K562 (cell line): ENCODE results near the gene CHD6. TPM values are rescaled to one million over a fixed set of nuclear protein-coding genes. Genes with fewer than 3 reads are reported as not detected.

Experiments
- ARID3B ChIP-seq: fragments of 250-450 bp; sonication (Bioruptor Pico); IDR thresholded peaks from 2 replicates; pipeline ENCODE4 v1.4.0; 2020; ENCODE audit warnings: borderline replicate concordance
- BRCA1 ChIP-seq, 2 experiments: fragments of 450-650 bp in 1 of 2; sonication (generic) in 1 of 2; formaldehyde crosslinking in 1 of 2; IDR thresholded peaks; 2 replicates each; pipeline versions ENCODE4 v1.5.0 to v1.6.1; 2017 to 2020; ENCODE audit warnings: mild to moderate bottlenecking in 1 of 2, missing genetic modification reagents in 1 of 2
- HDAC3 ChIP-seq: fragments of 450-650 bp; IDR thresholded peaks from 2 replicates; pipeline ENCODE4 v1.6.1; 2018; ENCODE audit warnings: borderline replicate concordance, mild to moderate bottlenecking, moderate library complexity; ENCODE audit not compliant: partially characterized antibody
- HDGF ChIP-seq: fragments of 450-650 bp; IDR thresholded peaks from 2 replicates; pipeline ENCODE4 v1.6.1; 2016
- LEF1 ChIP-seq: fragments of 450-650 bp; IDR thresholded peaks from 2 replicates; pipeline ENCODE4 v1.6.1; 2016; ENCODE audit warnings: mild to moderate bottlenecking
- NBN ChIP-seq: fragments of 450-650 bp; IDR thresholded peaks from 2 replicates; pipeline ENCODE4 v1.6.1; 2016; ENCODE audit warnings: low read depth, mild to moderate bottlenecking
- RB1 ChIP-seq: fragments of 450-650 bp; IDR thresholded peaks from 2 replicates; pipeline ENCODE4 v1.6.1; 2017; ENCODE audit warnings: low read depth, mild to moderate bottlenecking
- RBBP5 ChIP-seq: fragments of 200-600 bp; sonication (generic); IDR thresholded peaks from 2 replicates; pipeline ENCODE4 v1.6.1; 2012; ENCODE audit warnings: borderline replicate concordance, mild to moderate bottlenecking, low read length, control low read depth, inconsistent platforms; ENCODE audit not compliant: insufficient read depth, poor library complexity, severe bottlenecking
- TEAD1 ChIP-seq, 2 experiments: fragments of 450-650 bp in 1 of 2; sonication (generic) in 1 of 2; formaldehyde crosslinking; IDR thresholded peaks; 2 replicates each; pipeline versions ENCODE4 v1.4.0 to v1.8.0; 2020 to 2022; ENCODE audit warnings: mild to moderate bottlenecking in 2 of 2, missing genetic modification reagents in 1 of 2
- XRCC5 ChIP-seq: fragments of 200-400 bp; formaldehyde crosslinking; IDR thresholded peaks from 2 replicates; pipeline ENCODE4 v1.6.1; 2017; ENCODE audit warnings: low read depth, mild to moderate bottlenecking, low read length
- ZNF12 ChIP-seq: sonication (generic); formaldehyde crosslinking; IDR thresholded peaks from 2 replicates; pipeline ENCODE4 v1.4.0; 2020; ENCODE audit warnings: mild to moderate bottlenecking, missing genetic modification reagents
- ZNF75A ChIP-seq: fragments of 450-650 bp; formaldehyde crosslinking; IDR thresholded peaks from 2 replicates; pipeline ENCODE4 v1.4.0; 2020; ENCODE audit warnings: mild to moderate bottlenecking
- ZNF764 ChIP-seq: fragments of 250-450 bp; sonication (Bioruptor Pico); IDR thresholded peaks from 2 replicates; pipeline ENCODE4 v1.4.0; 2020; ENCODE audit warnings: low read depth, mild to moderate bottlenecking, moderate library complexity
- polyA plus RNA-seq, 8 experiments: library from polyadenylated mRNA; depleted of rRNA in 4 of 8; stranded (reverse) in 5 of 8; unstranded in 3 of 8; fragments of >200 nt; fragmentation: Nextera tagmentation in 2 of 8; fragmentation: Illumina TruSeq in 1 of 8; extraction: Ambion mirVana in 2 of 8; extraction: Trizol in 1 of 8; gene quantifications; 2 replicates each; pipeline versions ENCODE4 v1.2.1 to v1.2.3, GENCODE V29; 2011 to 2014; ENCODE audit warnings: inconsistent platforms in 1 of 8, missing spikeins in 1 of 8
- total RNA-seq, 7 experiments: library from RNA; depleted of rRNA in 6 of 7; stranded (reverse); fragments of >200 nt in 6 of 7; fragmentation: Illumina TruSeq in 2 of 7; extraction: Trizol in 2 of 7; gene quantifications; 2 replicates each; pipeline versions ENCODE4 v1.2.1 to v1.2.3, GENCODE V29; 2011 to 2021; ENCODE audit warnings: low replicate concordance in 1 of 7
- TF ChIP-seq, protein P1 (sequence below): fragments of 450-650 bp; IDR thresholded peaks from 2 replicates; pipeline ENCODE4 v1.6.1; 2018; ENCODE audit not compliant: partially characterized antibody
- TF ChIP-seq, protein P2 (sequence below): sonication (generic); formaldehyde crosslinking; IDR thresholded peaks from 2 replicates; pipeline ENCODE4 v1.8.1; 2023; ENCODE audit warnings: missing genetic modification reagents, mild to moderate bottlenecking, borderline replicate concordance

CHD6 gene
- total and polyA plus RNA-seq, 9 of the 15 experiments (the other 6 are each of a cell fraction or from before 2014, with no cell fraction given), result 3.9 to 24.2 (median 12.8) TPM

- TF ChIP-seq, protein P1, sequence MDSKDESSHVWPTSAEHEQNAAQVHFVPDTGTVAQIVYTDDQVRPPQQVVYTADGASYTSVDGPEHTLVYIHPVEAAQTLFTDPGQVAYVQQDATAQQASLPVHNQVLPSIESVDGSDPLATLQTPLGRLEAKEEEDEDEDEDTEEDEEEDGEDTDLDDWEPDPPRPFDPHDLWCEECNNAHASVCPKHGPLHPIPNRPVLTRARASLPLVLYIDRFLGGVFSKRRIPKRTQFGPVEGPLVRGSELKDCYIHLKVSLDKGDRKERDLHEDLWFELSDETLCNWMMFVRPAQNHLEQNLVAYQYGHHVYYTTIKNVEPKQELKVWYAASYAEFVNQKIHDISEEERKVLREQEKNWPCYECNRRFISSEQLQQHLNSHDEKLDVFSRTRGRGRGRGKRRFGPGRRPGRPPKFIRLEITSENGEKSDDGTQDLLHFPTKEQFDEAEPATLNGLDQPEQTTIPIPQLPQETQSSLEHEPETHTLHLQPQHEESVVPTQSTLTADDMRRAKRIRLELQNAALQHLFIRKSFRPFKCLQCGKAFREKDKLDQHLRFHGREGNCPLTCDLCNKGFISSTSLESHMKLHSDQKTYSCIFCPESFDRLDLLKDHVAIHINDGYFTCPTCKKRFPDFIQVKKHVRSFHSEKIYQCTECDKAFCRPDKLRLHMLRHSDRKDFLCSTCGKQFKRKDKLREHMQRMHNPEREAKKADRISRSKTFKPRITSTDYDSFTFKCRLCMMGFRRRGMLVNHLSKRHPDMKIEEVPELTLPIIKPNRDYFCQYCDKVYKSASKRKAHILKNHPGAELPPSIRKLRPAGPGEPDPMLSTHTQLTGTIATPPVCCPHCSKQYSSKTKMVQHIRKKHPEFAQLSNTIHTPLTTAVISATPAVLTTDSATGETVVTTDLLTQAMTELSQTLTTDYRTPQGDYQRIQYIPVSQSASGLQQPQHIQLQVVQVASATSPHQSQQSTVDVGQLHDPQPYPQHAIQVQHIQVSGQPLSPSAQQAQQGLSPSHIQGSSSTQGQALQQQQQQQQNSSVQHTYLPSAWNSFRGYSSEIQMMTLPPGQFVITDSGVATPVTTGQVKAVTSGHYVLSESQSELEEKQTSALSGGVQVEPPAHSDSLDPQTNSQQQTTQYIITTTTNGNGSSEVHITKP, result no peak
- TF ChIP-seq ZNF764 (CRISPR knock-in tag), result no peak
- TF ChIP-seq RB1, result no peak
- TF ChIP-seq HDGF, result no peak
- no peak for TF ChIP-seq ZNF75A (CRISPR knock-in tag)
- TF ChIP-seq XRCC5, result no peak
- TF ChIP-seq, protein P2, sequence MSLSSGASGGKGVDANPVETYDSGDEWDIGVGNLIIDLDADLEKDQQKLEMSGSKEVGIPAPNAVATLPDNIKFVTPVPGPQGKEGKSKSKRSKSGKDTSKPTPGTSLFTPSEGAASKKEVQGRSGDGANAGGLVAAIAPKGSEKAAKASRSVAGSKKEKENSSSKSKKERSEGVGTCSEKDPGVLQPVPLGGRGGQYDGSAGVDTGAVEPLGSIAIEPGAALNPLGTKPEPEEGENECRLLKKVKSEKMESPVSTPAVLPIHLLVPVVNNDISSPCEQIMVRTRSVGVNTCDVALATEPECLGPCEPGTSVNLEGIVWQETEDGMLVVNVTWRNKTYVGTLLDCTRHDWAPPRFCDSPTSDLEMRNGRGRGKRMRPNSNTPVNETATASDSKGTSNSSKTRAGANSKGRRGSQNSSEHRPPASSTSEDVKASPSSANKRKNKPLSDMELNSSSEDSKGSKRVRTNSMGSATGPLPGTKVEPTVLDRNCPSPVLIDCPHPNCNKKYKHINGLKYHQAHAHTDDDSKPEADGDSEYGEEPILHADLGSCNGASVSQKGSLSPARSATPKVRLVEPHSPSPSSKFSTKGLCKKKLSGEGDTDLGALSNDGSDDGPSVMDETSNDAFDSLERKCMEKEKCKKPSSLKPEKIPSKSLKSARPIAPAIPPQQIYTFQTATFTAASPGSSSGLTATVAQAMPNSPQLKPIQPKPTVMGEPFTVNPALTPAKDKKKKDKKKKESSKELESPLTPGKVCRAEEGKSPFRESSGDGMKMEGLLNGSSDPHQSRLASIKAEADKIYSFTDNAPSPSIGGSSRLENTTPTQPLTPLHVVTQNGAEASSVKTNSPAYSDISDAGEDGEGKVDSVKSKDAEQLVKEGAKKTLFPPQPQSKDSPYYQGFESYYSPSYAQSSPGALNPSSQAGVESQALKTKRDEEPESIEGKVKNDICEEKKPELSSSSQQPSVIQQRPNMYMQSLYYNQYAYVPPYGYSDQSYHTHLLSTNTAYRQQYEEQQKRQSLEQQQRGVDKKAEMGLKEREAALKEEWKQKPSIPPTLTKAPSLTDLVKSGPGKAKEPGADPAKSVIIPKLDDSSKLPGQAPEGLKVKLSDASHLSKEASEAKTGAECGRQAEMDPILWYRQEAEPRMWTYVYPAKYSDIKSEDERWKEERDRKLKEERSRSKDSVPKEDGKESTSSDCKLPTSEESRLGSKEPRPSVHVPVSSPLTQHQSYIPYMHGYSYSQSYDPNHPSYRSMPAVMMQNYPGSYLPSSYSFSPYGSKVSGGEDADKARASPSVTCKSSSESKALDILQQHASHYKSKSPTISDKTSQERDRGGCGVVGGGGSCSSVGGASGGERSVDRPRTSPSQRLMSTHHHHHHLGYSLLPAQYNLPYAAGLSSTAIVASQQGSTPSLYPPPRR (CRISPR knock-in tag), result no peak
- TF ChIP-seq RBBP5, result peak; percentile 55
- peak; percentile 60 for TF ChIP-seq HDAC3
- TF ChIP-seq TEAD1 (CRISPR knock-in tag; IDR thresholded peaks at IDR 0.05), result 0 out of 4 replicates have a peak, but pooled peaks of 1 of the 2 experiments have one; percentile 26
- no peak for TF ChIP-seq ARID3B (CRISPR knock-in tag)
- TF ChIP-seq ZNF12, result no peak
- TF ChIP-seq NBN, result peak; percentile 48; the same call in 1 of the 2 replicates
- TF ChIP-seq BRCA1 (IDR thresholded peaks at IDR 0.05), result no peak
- no peak for TF ChIP-seq BRCA1 (CRISPR knock-in tag; IDR thresholded peaks at IDR 0.05)
- peak; percentile 91 for TF ChIP-seq LEF1
Measured at GRCh38 chr20:41425180-41425884, 192.8 kb downstream of the CHD6 start (continued).
